A549 (cell line): ENCODE results near the gene LRRC17. TPM values are rescaled to one million over a fixed set of nuclear protein-coding genes. Genes with fewer than 3 reads are reported as not detected.

Source experiments
- ATAC-seq, 2 experiments: fragments of 200-7000 bp in 1 of 2; fragments of >200 bp in 1 of 2; cut with Nextera tagmentation in 1 of 2; cut with Tn5 transposase in 1 of 2; 3 replicates each; pipeline versions ENCODE4 v1.8.0 to v1.9.1; 2018 to 2020; ENCODE audit warnings: mild to moderate bottlenecking in 1 of 2, moderate library complexity in 1 of 2
- CTCF ChIA-PET: fragments of 300-600 bp; sonication (Branson Sonifier 250); formaldehyde crosslinking; extraction: SDS; loops from one replicate; lab custom pipeline; 2021; ENCODE audit warnings: antibody characterized with exemption, inconsistent platforms; lab: Yijun Ruan, JAX
- POLR2A ChIA-PET: fragments of 350-600 bp; formaldehyde crosslinking; extraction: SDS; loops from one replicate; lab custom pipeline; 2021; ENCODE audit warnings: antibody characterized with exemption, inconsistent platforms; lab: Yijun Ruan, JAX
- DNase-seq, 2 experiments: peaks; one replicate each; pipeline versions ENCODE4 v3.0.0 to v3.0.0-alpha.2; 2011 to 2016; ENCODE audit warnings: low read depth in 1 of 2, low spot score in 1 of 2
- FAIRE-seq: peaks from 2 replicates; lab custom pipeline; 2011; peaks lifted over from hg19 to GRCh38; lab: Jason Lieb, UNC
- H3K27ac ChIP-seq, 2 experiments: fragments of >200 bp; sonication (Bioruptor Twin); formaldehyde crosslinking; 3 replicates each; pipeline ENCODE4 v1.5.1; 2016 to 2017
- H3K4me1 ChIP-seq: fragments of >200 bp; sonication (Bioruptor Twin); formaldehyde crosslinking; 3 replicates; pipeline ENCODE4 v1.6.1; 2016
- H3K4me2 ChIP-seq: fragments of >200 bp; sonication (Bioruptor Twin); formaldehyde crosslinking; 3 replicates; pipeline ENCODE4 v1.6.1; 2016
- H3K4me3 ChIP-seq: fragments of >200 bp; sonication (Bioruptor Twin); formaldehyde crosslinking; 3 replicates; pipeline ENCODE4 v1.5.1; 2016
- H3K9me3 ChIP-seq: fragments of >200 bp; sonication (Bioruptor Twin); formaldehyde crosslinking; 3 replicates; pipeline ENCODE4 v1.6.1; 2016
- ATOH8 ChIP-seq: fragments of 250-450 bp; sonication (Bioruptor Pico); IDR thresholded peaks from 2 replicates; pipeline ENCODE4 v1.5.0; 2020; ENCODE audit warnings: low read depth, mild to moderate bottlenecking, moderate library complexity
- BHLHE40 ChIP-seq: IDR thresholded peaks from 2 replicates; pipeline ENCODE4 v1.6.1; 2012; ENCODE audit warnings: low read depth, low read length, inconsistent platforms
- CBX2 ChIP-seq: fragments of 200-600 bp; sonication (generic); IDR thresholded peaks from 2 replicates; pipeline ENCODE4 v1.6.1; 2016; ENCODE audit warnings: low read depth, mild to moderate bottlenecking, borderline replicate concordance
- CEBPB ChIP-seq, 2 experiments: fragments of >200 bp in 1 of 2; sonication (Bioruptor Twin) in 1 of 2; formaldehyde crosslinking in 1 of 2; IDR thresholded peaks; 2 replicates each; pipeline ENCODE4 v1.6.1; 2012 to 2016
- CTCF ChIP-seq: fragments of >200 bp; sonication (Bioruptor Twin); formaldehyde crosslinking; IDR thresholded peaks from 3 replicates; pipeline ENCODE4 v1.5.1; 2016
- EHF ChIP-seq: fragments of 250-450 bp; sonication (Bioruptor Pico); IDR thresholded peaks from 2 replicates; pipeline ENCODE4 v1.5.0; 2020; ENCODE audit warnings: mild to moderate bottlenecking
- EHMT2 ChIP-seq: fragments of 200-600 bp; sonication (generic); IDR thresholded peaks from 2 replicates; pipeline ENCODE4 v1.6.1; 2016; ENCODE audit warnings: antibody characterized with exemption, low read depth, mild to moderate bottlenecking, moderate library complexity
- FOSB ChIP-seq: fragments of 250-450 bp; sonication (Bioruptor Pico); IDR thresholded peaks from 2 replicates; pipeline ENCODE4 v1.5.0; 2020; ENCODE audit warnings: mild to moderate bottlenecking, moderate library complexity
- FOSL2 ChIP-seq, 2 experiments: fragments of 450-650 bp in 1 of 2; fragments of >200 bp in 1 of 2; sonication (Bioruptor Twin) in 1 of 2; formaldehyde crosslinking; IDR thresholded peaks; 2 replicates each; pipeline versions ENCODE4 v1.5.0 to v1.6.1; 2016 to 2020; ENCODE audit warnings: mild to moderate bottlenecking in 1 of 2, moderate library complexity in 1 of 2
- FOXS1 ChIP-seq: fragments of 250-450 bp; sonication (Bioruptor Pico); IDR thresholded peaks from 2 replicates; pipeline ENCODE4 v1.5.0; 2020; ENCODE audit warnings: mild to moderate bottlenecking, moderate library complexity
- HEYL ChIP-seq: fragments of 250-450 bp; sonication (Bioruptor Pico); IDR thresholded peaks from 2 replicates; pipeline ENCODE4 v1.8.0; 2021; ENCODE audit warnings: mild to moderate bottlenecking, moderate library complexity
- MYC ChIP-seq: IDR thresholded peaks from 2 replicates; pipeline ENCODE4 v1.6.1; 2012; ENCODE audit warnings: mild to moderate bottlenecking, inconsistent platforms, low read length, improper control_type of control experiment, borderline replicate concordance
- NFE2L2 ChIP-seq: fragments of 150-350 bp; conservative IDR thresholded peaks from 2 replicates; pipeline ENCODE4 v1.6.1; 2014; ENCODE audit warnings: low read length
- POLR2A ChIP-seq: IDR thresholded peaks from 2 replicates; pipeline ENCODE4 v1.6.1; 2012; ENCODE audit warnings: mild to moderate bottlenecking, low read length
- RCOR1 ChIP-seq: fragments of 150-350 bp; IDR thresholded peaks from 2 replicates; pipeline ENCODE4 v1.6.1; 2014; ENCODE audit warnings: antibody characterized with exemption, low read length, low read depth
- RFX5 ChIP-seq: fragments of 450-650 bp; IDR thresholded peaks from 2 replicates; pipeline ENCODE4 v1.7.1; 2014; ENCODE audit warnings: antibody characterized with exemption, mild to moderate bottlenecking, moderate library complexity
- SREBF2 ChIP-seq: fragments of 450-650 bp; IDR thresholded peaks from 2 replicates; pipeline ENCODE4 v1.6.1; 2014; ENCODE audit warnings: mild to moderate bottlenecking, moderate library complexity
- TFCP2L1 ChIP-seq: fragments of 250-450 bp; sonication (Bioruptor Pico); IDR thresholded peaks from 2 replicates; pipeline ENCODE4 v1.5.0; 2021; ENCODE audit warnings: mild to moderate bottlenecking
- TP53 ChIP-seq: fragments of 250-450 bp; sonication (Bioruptor Pico); IDR thresholded peaks from 2 replicates; pipeline ENCODE4 v1.5.0; 2021; ENCODE audit warnings: mild to moderate bottlenecking, moderate library complexity
- USF2 ChIP-seq: fragments of 450-650 bp; IDR thresholded peaks from 2 replicates; pipeline ENCODE4 v1.6.1; 2014; ENCODE audit warnings: antibody characterized with exemption
- ZFP36 ChIP-seq: fragments of 450-650 bp; IDR thresholded peaks from 2 replicates; pipeline ENCODE4 v1.6.1; 2014; ENCODE audit warnings: borderline replicate concordance; ENCODE audit not compliant: partially characterized antibody
- ZSCAN20 ChIP-seq: fragments of 250-450 bp; sonication (Bioruptor Pico); IDR thresholded peaks from 2 replicates; pipeline ENCODE4 v1.8.0; 2022; ENCODE audit warnings: mild to moderate bottlenecking, moderate library complexity
- WGBS: methylation state at CpG from one replicate; pipeline ENCODE4 v1.1.6; 2017; ENCODE audit errors: missing lambda C conversion rate; 5-methylcytosine and 5-hydroxymethylcytosine counted together
- polyA plus RNA-seq, 4 experiments: library from polyadenylated mRNA; depleted of rRNA in 3 of 4; stranded (reverse); fragments of >200 nt; fragmentation: RNase III in 1 of 4; extraction: RNeasy Plus Mini Kit Qiagen cat#74134 plus additional on column Dnase treatment in 1 of 4; gene quantifications; 2 replicates in 3 of 4; 3 replicates in 1 of 4; pipeline ENCODE4 v1.2.3, GENCODE V29; 2011 to 2017

LRRC17 gene
- polyA plus RNA-seq, 2 of the 4 experiments (the other 2 are of a cell fraction): 0.05 to 0.36 TPM

GRCh38 chr7:102890971-102891692, 21.7 kb upstream of the LRRC17 start:
- no peak for DNase-seq
- POLR2A ChIA-PET: no interaction called here
- no peak for FAIRE-seq
- Histone ChIP-seq H3K4me3 (no peak overlapping the region), H3K4me2 (peak overlapping the region; percentile 50)
- TF ChIP-seq FOXS1 (no peak), POLR2A (no peak)
- TF ChIP-seq, all 56 proteins: peak for 0
- peak; percentile 52 to 56; a peak in 3 of 6 replicates for ATAC-seq
- WGBS: 57% methylated on average over 5 of the region's 5 CpGs
- CTCF ChIA-PET: interaction anchor here (1.3 to 1.5 kb wide), 2 partner anchors 13 to 16 kb away, joined by 3 read pairs; no protein-coding TSS in a partner anchor
- Histone ChIP-seq H3K4me1 (peaks cover 46% of the 10 kb centered on the region), H3K27ac (peak overlapping the region in 1 of 2 experiments; percentile 65; a peak in 2 of 6 replicates), H3K9me3 (no peaks in the 10 kb centered on the region)

GRCh38 chr7:102891693-102892261, 21.0 kb upstream of the LRRC17 start:
- no peaks in the 10 kb centered on the region for H3K9me3 ChIP-seq
- peak; percentile 87 to 89 for ATAC-seq
- H3K27ac ChIP-seq: no peak overlapping the region
- TF ChIP-seq FOSL2 (IDR thresholded peaks at IDR 0.05) (0 out of 2 replicates have a peak, but pooled peaks have one; percentile 14), FOSL2 (CRISPR knock-in tag; IDR thresholded peaks at IDR 0.05) (no peak), FOSB (CRISPR knock-in tag) (no peak), NFE2L2 (no peak), TFCP2L1 (CRISPR knock-in tag) (no peak), CEBPB (IDR thresholded peaks at IDR 0.05) (no peak), CBX2 (no peak)
- H3K4me3 ChIP-seq: no peak overlapping the region
- peak overlapping the region; percentile 50 for H3K4me2 ChIP-seq
- peaks cover 46% of the 10 kb centered on the region for H3K4me1 ChIP-seq
- peak; percentile 63 for FAIRE-seq
- ChIA-PET CTCF (interaction anchor here (1.3 to 1.5 kb wide), 3 partner anchors 14 to 55 kb away, joined by 3 to 4 read pairs (median 3); no protein-coding TSS in a partner anchor), POLR2A (no interaction called here)
- DNase-seq: peak; percentile 36 to 53
- 38% methylated on average over 1 of the region's 1 CpG for WGBS

DNA sequence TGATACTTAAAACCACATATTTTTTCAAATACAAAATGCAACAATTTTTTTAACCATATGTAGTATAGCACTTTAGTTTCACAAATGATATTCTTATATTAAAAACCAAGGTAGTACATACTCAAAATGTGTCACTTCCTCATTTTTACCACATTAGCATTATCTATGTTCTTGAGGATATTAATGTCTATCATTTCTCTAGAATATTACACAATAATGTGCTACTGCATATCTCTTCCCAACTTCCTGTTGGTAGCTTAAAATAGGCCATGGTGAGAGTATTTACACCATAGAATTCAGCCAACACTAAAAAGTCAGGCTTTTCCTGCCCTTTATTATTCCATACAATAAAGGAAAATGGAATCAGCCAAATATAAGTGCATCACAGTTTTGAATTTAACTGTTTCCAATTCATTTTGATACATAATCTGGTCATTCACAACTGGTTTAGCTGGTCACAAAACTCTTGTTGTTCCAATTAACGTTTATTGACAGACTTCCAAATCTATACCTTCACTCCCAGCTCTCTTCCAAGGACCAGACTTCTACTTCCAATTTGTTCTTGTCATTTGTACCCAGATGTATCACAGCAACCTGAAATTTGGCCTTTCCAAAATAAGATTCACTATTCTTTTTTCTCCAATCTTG, 20.0 kb upstream of the LRRC17 start:
- no peaks in the 10 kb centered on the region for H3K9me3 ChIP-seq
- no peak for ATAC-seq
- TF ChIP-seq RCOR1 (no peak), ATOH8 (CRISPR knock-in tag) (no peak), CEBPB (IDR thresholded peaks at IDR 0.05) (peak in 1 of 2 experiments; percentile 39; a peak in 1 of 4 replicates), ZFP36 (no peak), MYC (no peak), HEYL (CRISPR knock-in tag) (no peak), SREBF2 (no peak)
- TF ChIP-seq, all 56 proteins: peak for 1
- no peak overlapping the region for H3K4me3 ChIP-seq
- no peak overlapping the region for H3K4me2 ChIP-seq
- CTCF ChIA-PET: interaction anchor here (0.7 to 1.5 kb wide), 3 partner anchors 17 to 170 kb away, joined by 3 to 4 read pairs (median 4); no protein-coding TSS in a partner anchor
- peaks cover 46% of the 10 kb centered on the region for H3K4me1 ChIP-seq
- FAIRE-seq: no peak
- POLR2A ChIA-PET: no interaction called here
- H3K27ac ChIP-seq: no peak overlapping the region
- DNase-seq: no peak
- 71% methylated on average over 1 of the region's 1 CpG for WGBS

DNA sequence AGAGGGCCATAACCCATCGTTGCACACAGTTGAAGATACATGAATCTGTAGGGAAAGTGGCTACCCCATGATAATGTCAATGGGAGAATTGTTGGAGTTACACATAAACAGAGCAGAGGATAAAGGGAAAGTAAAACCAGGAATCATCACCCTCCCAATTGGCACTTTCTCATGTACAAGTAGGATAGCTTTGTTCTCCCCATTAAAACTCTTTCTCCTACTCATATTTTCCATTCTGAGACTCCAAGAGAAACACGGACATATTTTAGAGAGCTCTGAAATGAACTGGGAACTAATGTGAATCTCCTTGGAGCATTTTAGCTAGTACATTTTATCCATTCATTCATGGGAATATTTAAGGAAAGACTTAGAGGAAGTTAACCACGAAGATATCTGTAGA, 17.2 kb upstream of the LRRC17 start:
- no peak for ATAC-seq
- H3K4me1 ChIP-seq: peaks cover 21% of the 10 kb centered on the region
- no peak for DNase-seq
- H3K4me3 ChIP-seq: no peak overlapping the region
- no peak for TF ChIP-seq CTCF
- TF ChIP-seq BHLHE40: no peak
- TF ChIP-seq CBX2: no peak
- TF ChIP-seq RCOR1: no peak
- no peak for TF ChIP-seq POLR2A
- TF ChIP-seq CEBPB (IDR thresholded peaks at IDR 0.05): no peak
- TF ChIP-seq MYC: no peak
- no peak for TF ChIP-seq EHMT2
- no peak for TF ChIP-seq RFX5
- no peak for TF ChIP-seq ZSCAN20 (CRISPR knock-in tag)
- TF ChIP-seq EHF (CRISPR knock-in tag): no peak
- TF ChIP-seq USF2: no peak
- TF ChIP-seq NFE2L2: no peak
- no peak for TF ChIP-seq TFCP2L1 (CRISPR knock-in tag)
- TF ChIP-seq FOSL2 (IDR thresholded peaks at IDR 0.05): no peak
- TF ChIP-seq FOSL2 (CRISPR knock-in tag; IDR thresholded peaks at IDR 0.05): no peak
- no peak for TF ChIP-seq TP53 (CRISPR knock-in tag)
- no peak overlapping the region for H3K4me2 ChIP-seq
- no peak for FAIRE-seq
- H3K27ac ChIP-seq: no peak overlapping the region
- CTCF ChIA-PET: interaction anchor here (0.6 to 1.7 kb wide), 2 partner anchors 20 to 167 kb away, joined by 3 to 6 read pairs; no protein-coding TSS in a partner anchor
- no peaks in the 10 kb centered on the region for H3K9me3 ChIP-seq
- 52% methylated on average over 3 of the region's 3 CpGs for WGBS
- POLR2A ChIA-PET: no interaction called here
